Measurements from ENCODE around the gene GAB2.

Gene GAB2

DNA sequence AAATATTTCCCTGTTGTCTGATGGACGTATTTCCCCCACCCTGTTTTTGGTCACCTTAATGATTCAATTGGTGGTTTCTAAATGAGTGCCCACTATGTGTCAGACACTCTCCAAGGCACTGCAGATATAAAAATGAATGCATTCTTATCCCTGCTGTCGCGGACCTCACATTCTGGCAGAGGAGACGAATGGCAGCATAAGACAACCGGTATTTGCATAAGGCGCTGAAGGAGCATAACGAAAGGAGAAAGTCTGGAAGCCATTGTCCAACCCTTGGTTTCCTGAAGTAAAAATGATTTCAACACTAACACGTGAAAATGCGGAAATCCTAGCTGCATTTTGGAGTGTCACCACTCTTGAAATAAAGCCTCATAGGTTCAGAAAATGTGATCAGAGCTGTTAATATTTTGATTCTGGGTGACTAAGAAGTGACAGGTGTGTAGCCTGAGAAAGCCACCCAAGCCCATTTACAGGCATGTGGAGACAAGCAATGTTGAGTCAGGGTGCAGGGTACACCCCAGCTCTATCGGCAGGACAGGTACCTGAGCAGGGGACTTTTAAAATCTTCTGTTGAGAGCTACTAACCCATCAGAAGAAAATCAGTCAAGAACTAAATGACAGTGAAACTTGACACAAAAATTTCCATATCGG lies 10.1 kb upstream of the GAB2 start:
- no peak for DNase-seq

- DNase-seq = no peak
Measured at GRCh38 chr11:78426845-78427244, 9.2 kb upstream of the GAB2 start.

DNA sequence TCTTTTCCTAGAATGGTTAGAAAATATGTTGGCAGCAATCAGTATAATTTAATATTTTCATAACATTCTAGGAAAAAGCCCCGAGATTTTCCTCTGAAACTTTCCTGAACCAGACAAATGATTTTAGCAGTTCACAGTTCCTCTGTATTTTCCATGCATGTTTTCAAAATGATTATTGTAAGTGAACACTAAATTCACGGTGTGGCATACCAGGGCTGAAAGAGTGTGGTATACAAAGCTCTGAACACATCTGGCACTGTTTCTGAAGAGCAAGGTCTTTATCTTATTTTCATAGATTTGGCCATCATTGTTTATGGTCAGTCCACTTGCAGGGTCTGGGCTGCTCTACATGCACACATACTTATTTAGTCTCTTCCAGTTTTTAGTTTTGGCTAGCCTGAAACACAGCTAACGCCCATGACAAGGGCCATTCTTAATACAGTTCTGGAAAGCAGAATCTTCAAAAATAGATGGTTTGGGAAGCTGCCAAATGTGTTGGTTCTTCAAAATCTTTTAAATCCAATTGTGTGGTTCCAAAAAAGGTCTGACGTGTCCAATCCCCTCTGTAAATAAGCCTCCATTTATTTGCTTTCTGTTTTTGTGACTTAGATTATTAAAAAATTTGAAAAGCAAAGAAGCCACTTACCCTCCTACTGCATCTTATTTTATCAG lies 7.9 kb upstream of the GAB2 start:
- DNase-seq = no peak

DNA sequence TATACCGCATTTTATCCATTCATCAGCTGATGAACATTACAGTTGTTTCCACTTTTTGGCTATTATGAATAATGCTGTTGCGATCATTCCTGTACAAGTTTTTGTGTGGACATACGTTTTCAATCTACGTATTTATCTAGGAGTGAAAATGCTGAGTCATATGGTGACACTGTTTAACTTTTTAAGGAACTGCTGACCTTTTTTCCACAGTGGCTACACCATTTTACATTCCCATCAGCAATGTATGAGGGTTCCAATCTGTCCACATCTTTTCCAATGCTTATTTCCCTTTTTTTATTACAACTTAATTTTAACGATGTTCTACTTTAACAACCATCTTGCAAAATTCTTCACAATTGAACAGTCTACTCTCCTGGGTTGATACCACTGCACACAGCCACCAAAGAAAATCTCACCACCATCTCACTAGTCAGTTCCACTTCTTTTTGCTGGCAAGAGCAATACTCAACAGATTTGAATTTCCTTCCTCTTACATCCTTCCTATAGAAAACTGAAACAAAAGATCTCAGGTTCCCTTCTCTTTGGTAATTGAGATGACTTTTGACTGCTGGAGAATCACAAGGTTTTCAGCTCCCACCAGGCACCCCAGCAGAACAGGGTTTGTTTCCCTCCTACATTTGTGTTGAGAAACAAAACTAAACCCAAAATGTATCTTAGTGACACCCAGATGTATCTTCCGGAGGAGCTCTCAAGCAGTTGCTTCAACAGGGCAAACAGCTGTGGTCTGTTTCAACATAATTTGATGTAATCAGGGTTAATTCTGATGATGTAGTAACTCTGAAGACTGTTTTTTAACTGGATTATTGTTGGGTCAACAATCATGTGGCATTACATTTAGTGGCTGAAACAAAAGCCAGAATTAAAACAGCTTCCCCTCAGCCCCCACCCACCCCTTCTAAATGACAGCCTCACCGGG lies 7.0 kb upstream of the GAB2 start:
- no peak for DNase-seq

- DNase-seq = no peak
Measured at GRCh38 chr11:78423241-78423640, 5.6 kb upstream of the GAB2 start.

- DNase-seq = peak in 7 of 58 donors; percentile 12 to 29 (median 26)
Measured at GRCh38 chr11:78420796-78421209, 3.2 kb upstream of the GAB2 start.

DNA sequence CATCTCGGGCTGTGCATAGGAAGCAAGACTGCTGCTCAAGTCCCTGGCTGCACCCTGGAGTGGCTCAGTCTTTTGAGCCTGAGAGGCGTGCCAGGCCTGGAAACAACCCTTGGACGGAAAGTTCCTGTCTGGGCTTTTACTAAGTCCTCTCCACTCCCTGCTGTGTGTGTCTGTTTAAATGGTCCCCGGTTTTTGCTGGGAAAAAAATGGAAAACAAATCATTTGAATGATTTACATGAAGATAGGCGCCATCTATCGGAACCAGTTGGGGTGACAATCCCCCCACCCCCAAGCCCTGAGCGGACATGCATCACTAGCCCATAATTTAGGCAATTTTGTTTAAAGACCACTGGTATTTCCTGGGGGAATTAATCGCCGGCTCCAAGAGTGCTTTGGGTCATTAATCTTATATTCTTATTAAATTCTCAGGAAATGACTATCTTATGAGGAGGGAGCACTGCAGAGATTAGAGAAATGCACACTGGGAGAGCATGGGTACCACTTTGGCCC lies 2.7 kb upstream of the GAB2 start:
- DNase-seq = peak in 56 of 58 donors; percentile 8 to 87 (median 58)

DNA sequence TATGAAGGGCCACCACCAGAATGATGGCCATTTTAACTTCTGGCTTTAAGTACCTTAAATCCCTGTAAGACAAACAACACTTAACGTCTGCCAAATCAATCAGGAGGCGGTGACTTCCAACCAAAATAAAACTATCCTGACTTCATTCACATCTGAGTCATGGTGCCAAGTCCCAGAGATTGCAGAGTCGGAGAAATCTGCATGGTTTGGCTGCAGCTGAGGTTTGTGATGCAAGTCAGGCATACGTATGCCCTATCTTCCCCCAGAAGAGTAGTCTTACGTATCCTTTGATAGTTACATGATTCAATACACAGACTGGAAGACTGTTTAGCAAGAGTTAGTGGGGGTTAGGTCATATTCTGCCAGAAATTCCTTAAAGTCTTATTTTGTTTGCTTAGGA lies 1.7 kb upstream of the GAB2 start:
- peak in 14 of 58 donors; percentile 8 to 45 (median 13) for DNase-seq

- peak in 4 of 58 donors; percentile 15 to 52 (median 50) for DNase-seq
Measured at GRCh38 chr11:78418584-78419211, 1.1 kb upstream of the GAB2 start.

DNA sequence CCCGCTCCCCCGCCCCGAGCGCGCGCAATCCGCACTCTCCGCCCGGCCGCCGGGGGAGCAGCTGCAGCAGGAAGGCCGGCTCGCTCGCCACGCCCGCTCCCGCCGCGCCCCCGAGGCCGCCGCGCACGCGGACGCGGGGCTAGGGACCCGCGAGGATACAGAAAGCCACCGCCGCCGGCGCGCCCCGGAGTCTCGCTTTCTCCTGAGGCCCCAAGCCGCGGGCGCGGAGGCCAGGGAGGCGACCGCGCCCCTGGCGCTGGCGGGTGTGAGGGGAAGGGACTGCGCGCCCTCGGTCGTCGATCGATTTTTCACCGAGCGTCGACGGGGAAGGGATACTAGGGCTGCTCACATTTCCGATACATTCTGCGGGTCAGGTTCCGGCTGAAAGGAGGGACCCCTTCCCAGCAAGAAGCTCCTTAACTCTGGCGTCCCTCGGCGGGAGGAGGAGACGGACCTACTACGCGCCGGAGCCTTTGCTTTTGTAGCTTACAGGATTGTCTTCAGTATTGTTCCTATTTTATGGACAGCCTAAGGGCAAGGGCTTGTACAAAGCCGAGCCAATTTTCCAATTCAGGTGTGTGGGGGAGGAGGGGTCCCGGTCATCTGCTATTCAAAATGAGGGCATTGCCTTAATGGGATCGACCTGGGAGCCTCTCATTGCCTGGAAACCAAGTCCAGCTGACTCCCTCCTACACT lies 416 bp upstream of the GAB2 start:
- DNase-seq = peak in 56 of 58 donors; percentile 18 to 88 (median 76)

GRCh38 chr11:78416285-78417174 lies 1.1 kb downstream of the GAB2 start:
- peak in 57 of 58 donors; percentile 16 to 90 (median 73) for DNase-seq

GRCh38 chr11:78415338-78415737 lies 2.3 kb downstream of the GAB2 start:
- no peak for DNase-seq

GRCh38 chr11:78414321-78415051 lies 3.1 kb downstream of the GAB2 start:
- no peak for DNase-seq

DNA sequence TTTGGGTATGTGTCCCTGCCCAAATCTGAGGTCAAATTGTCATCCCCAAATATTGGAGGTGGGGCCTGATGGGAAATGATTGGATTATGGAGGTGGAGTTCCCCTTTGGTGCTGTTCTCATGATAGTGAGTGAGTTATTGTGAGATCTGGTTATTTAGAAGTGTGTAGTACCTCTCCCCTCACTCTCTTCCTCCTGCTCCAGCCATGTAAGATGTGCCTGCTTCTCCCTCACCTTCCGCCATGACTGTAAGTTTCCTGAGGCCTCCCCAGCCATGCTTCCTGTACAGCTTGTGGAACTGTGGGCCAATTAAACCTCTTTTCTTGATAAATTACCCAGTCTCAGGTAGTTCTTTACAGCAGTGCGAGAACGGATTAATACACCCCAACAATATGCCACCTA lies 9.0 kb downstream of the GAB2 start:
- no peak for DNase-seq

DNA sequence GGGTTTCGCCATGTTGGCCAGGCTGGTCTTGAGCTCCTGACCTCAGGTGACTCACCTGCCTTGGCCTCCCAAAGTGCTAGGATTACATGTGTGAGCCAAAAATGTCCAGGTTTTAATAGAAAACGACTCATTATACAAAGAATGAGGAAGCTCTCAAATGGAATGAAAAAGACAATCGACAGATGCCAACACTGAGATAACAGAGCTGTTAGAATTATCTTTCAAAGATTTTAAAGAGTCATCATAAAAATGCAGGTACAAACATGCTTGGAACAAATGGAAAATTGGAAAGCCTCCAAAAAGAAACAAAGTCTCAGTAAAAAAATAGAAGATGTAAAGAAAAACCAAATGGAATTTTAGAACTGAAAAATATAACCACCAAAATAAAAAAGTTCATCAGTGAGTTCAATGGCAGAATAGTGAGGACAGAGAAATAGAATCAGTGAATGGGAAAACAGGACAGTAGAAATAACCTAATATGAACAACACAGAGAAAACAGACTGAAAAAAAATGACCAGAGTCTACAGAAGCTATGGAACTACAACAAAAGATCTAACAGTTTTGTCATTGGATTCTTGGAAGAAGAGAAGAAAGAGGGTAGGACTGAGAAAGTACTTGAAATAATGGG lies 10.9 kb downstream of the GAB2 start:
- DNase-seq = no peak

- DNase-seq = no peak
Measured at GRCh38 chr11:78405805-78406204, 11.8 kb downstream of the GAB2 start.

DNA sequence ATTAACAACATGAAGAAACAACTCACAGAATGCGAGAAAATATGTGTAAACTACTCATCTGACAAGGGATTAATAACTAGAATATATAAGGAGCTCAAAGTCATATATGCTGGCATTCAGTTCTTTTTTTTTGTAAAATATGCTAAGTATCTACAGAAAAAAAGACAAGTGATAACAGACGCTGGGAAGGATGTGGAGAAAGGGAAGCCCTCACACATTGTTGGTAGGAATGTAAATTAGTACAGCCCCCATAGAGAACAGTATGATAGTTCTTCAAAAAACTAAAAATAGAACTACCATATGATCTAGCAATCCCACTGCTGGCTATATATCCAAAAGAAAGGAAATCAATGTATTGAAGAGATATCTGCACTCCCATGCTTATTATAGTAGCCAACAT lies 13.8 kb downstream of the GAB2 start:
- DNase-seq = no peak

DNA sequence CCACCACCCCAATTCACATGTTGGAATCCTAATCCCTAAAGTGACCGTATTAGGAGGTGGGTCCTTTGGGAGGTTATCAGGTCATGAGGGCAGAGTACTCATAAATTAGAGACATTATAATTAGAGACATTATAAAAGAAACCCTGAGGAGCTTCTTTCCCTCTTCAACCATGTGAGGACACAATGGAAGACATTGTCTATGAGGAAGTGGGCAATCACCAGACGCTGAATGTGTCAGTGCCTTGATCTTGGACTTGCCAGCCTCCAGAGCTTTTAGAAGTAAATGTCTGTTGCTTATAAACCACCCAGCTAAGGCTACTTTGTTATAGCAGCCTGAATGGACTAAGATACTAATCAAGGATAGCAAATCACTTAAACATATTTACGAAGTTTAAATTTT lies 14.8 kb downstream of the GAB2 start:
- no peak for DNase-seq
